AG10803 (cell line): Measurements from ENCODE around the gene CCNL1.

Source experiments
- DNase-seq: peaks from one replicate; pipeline ENCODE4 v3.0.0; 2010; ENCODE audit warnings: low read depth
- H3K4me3 ChIP-seq: 2 replicates; pipeline ENCODE4 v1.5.1; 2011; ENCODE audit warnings: mild to moderate bottlenecking, low read length, control low read depth
- CTCF ChIP-seq: conservative IDR thresholded peaks from 2 replicates; pipeline ENCODE4 v1.5.1; 2011; ENCODE audit warnings: mild to moderate bottlenecking, low read length, control low read depth, inconsistent platforms

Gene CCNL1

GRCh38 chr3:157101486-157101885 lies 58.5 kb downstream of the CCNL1 start:
- DNase-seq, result no peak
- no peak overlapping the region for H3K4me3 ChIP-seq
- TF ChIP-seq CTCF, result no peak

- DNase-seq, result peak; percentile 46
- TF ChIP-seq CTCF, result no peak
- no peak overlapping the region for H3K4me3 ChIP-seq
These were observed 59.1 kb downstream of the CCNL1 start for GRCh38 chr3:157100608-157101396.

GRCh38 chr3:157100096-157100477 lies 59.9 kb downstream of the CCNL1 start:
- no peak for TF ChIP-seq CTCF
- DNase-seq, result no peak
- H3K4me3 ChIP-seq, result no peak overlapping the region

- no peak overlapping the region for H3K4me3 ChIP-seq
- no peak for TF ChIP-seq CTCF
- DNase-seq, result peak; percentile 50
These were observed 60.4 kb downstream of the CCNL1 start for GRCh38 chr3:157099326-157100095.

DNA sequence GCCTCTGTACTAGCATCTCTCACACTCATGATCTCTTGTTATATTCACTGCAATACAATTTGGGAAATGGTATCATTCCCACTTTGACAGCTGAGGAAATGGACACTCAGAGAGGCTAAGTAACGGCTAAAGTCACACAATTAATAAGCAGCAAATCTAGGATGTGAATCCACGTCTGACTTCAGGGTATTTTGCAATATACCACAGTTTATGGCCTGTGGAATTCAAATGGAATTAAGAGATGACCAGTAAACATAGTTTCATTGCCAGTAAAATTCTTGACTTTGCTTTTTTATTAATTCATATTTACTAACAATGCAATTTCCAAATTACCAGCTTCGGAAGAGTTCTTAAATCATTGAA lies 61.1 kb downstream of the CCNL1 start:
- no peak overlapping the region for H3K4me3 ChIP-seq
- DNase-seq, result peak; percentile 93
- TF ChIP-seq CTCF, result no peak

DNA sequence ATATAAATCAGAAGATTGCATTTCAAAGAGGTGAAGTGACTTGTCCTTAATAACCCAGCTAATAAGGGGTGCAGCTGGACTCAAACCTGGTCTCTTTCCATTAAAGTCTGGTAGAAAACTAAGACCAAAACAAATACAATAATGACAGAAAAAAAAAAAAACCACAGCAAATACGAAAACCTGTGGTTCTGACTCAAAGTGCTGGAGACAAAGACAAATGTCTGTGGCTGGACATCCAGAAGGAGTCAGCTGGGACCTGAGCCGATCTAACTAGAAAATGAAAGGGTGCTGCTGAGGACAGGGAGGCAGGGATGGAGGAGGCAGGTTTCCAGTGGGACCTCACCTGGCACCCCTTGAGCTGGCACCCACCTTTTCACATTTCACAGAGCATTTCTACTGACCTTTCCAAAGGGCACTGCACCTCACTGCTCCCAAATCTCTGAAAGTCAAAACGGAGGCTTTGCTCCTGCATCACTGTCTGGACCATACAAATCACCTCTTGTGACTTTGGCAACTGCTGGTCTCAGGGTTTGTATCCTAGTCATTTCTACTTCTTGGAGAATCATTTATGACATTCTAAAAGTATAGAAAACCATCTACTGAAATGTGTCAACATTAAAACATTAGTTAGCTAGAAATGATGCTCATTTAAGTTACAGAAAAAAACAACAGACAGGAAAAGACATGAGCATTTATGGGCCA lies 61.7 kb downstream of the CCNL1 start:
- TF ChIP-seq CTCF, result no peak
- peak; percentile 68 for DNase-seq

More for the DNA sequence above, 61.7 kb downstream of the CCNL1 start:
- H3K4me3 ChIP-seq, result no peak overlapping the region
